Natural killer cell (primary cell): ENCODE measurements around the gene GDAP2. TPM values are rescaled to one million over a fixed set of nuclear protein-coding genes. Genes with fewer than 3 reads are reported as not detected.

Experiments
- ATAC-seq, 3 donors: fragments of 150-1000 bp in 2 of 3; fragments of 200-7000 bp in 1 of 3; cut with Tn5 transposase; 1 replicate in 1 of 3; 2 replicates in 2 of 3; pipeline ENCODE4 v1.10.0; 2021; ENCODE audit warnings: mild to moderate bottlenecking in 2 of 3, moderate library complexity in 2 of 3
- DNase-seq, 2 donors: peaks; one replicate each; pipeline versions ENCODE4 v3.0.0 to v3.0.0-alpha.2; 2013 to 2021; ENCODE audit warnings: mixed read lengths in 1 of 2
- H3K27ac ChIP-seq: one replicate; pipeline ENCODE4 v1.5.1; 2013; ENCODE audit warnings: mild to moderate bottlenecking, low read length
- H3K27me3 ChIP-seq: one replicate; pipeline ENCODE4 v1.6.1; 2013; ENCODE audit warnings: low read length; ENCODE audit not compliant: control insufficient read depth, insufficient read depth
- H3K36me3 ChIP-seq: one replicate; pipeline ENCODE4 v1.6.1; 2013; ENCODE audit warnings: low read length; ENCODE audit not compliant: control insufficient read depth, insufficient read depth
- H3K4me1 ChIP-seq: one replicate; pipeline ENCODE4 v1.6.1; 2013; ENCODE audit warnings: low read length; ENCODE audit not compliant: control insufficient read depth, insufficient read depth
- H3K4me3 ChIP-seq: one replicate; pipeline ENCODE4 v1.5.1; 2013; ENCODE audit warnings: low read length
- H3K9me3 ChIP-seq: one replicate; pipeline ENCODE4 v1.6.1; 2013; ENCODE audit warnings: low read length; ENCODE audit not compliant: control insufficient read depth, insufficient read depth
- H3K27ac Mint-ChIP-seq, 2 donors: one replicate each; pipeline ENCODE4 v1.8.0; 2022; ENCODE audit warnings: mild to moderate bottlenecking in 2 of 2, mixed read lengths in 2 of 2, moderate library complexity in 1 of 2
- H3K27me3 Mint-ChIP-seq, 2 donors: one replicate each; pipeline ENCODE4 v1.8.0; 2022; ENCODE audit warnings: low read depth in 2 of 2, mixed read lengths in 2 of 2
- H3K36me3 Mint-ChIP-seq: one replicate; pipeline ENCODE4 v1.8.0; 2022; ENCODE audit warnings: mixed read lengths
- H3K4me1 Mint-ChIP-seq, 2 donors: one replicate each; pipeline ENCODE4 v1.8.0; 2022; ENCODE audit warnings: mixed read lengths in 2 of 2
- H3K4me3 Mint-ChIP-seq: one replicate; pipeline ENCODE4 v1.8.0; 2022; ENCODE audit warnings: mild to moderate bottlenecking, moderate library complexity, mixed read lengths
- H3K9me3 Mint-ChIP-seq, 2 donors: one replicate each; pipeline ENCODE4 v1.8.0; 2022; ENCODE audit warnings: mixed read lengths in 2 of 2
- WGBS: methylation state at CpG from one replicate; pipeline ENCODE4 v1.1.7; 2013; ENCODE audit warnings: missing lambda C conversion rate; ENCODE audit not compliant: insufficient coverage; 5-methylcytosine and 5-hydroxymethylcytosine counted together
- intact Hi-C: fragments of 100-400 bp; cut with micrococcal nuclease; formaldehyde crosslinking; loops from one replicate; pipeline ENCODE4 v1.14.2; 2022
- total RNA-seq, 4 donors: library from RNA; stranded (reverse); fragments of 120-200 nt in 1 of 4; gene quantifications; one replicate each; pipeline versions ENCODE4 v1.2.3 to v1.2.4, GENCODE V29; 2013 to 2022
- TF ChIP-seq, protein P1 (sequence below): fragments of 200-600 bp; IDR thresholded peaks from one replicate; pipeline ENCODE4 v1.8.0; 2022; ENCODE audit warnings: antibody characterized with exemption

GDAP2 gene
- total RNA-seq, 3 donors from 2014 or later (not counting 1 experiment from before 2014, with no cell fraction given) = 25.4 to 34.7 (median 27.7) TPM

DNA sequence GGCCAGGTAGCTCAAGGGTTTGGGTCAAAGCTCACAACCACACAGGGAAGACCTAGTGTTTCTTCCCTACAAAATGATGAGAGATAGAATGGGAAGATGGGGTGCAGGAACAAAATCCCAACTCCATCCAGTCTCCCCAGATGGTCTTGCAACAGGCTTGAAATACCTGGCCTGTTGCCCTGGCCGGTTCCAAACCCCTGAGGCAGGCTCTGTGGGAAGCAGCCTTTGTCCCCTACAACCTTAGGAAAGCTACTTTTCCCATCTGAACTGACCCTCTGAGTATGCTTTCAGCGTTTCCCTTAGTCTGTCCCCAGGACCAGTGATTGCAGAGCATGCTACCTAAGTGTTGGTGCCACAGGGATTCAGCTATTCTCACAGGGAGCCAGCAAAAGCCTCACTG, 104.0 kb downstream of the GDAP2 start:
- Mint-ChIP-seq H3K36me3 (no peaks in the 10 kb centered on the region), H3K9me3 (no peaks in the 10 kb centered on the region), H3K27me3 (peaks cover 8 to 16% of the 10 kb centered on the region in 2 donors), H3K4me3 (no peak overlapping the region), H3K4me1 (no peaks in the 10 kb centered on the region), H3K27ac (no peak overlapping the region)
- Histone ChIP-seq H3K9me3 (no peaks in the 10 kb centered on the region), H3K27me3 (no peaks in the 10 kb centered on the region), H3K27ac (no peak overlapping the region), H3K4me3 (no peak overlapping the region), H3K4me1 (no peaks in the 10 kb centered on the region), H3K36me3 (no peaks in the 10 kb centered on the region)
- ATAC-seq (no peak), DNase-seq (no peak)
- TF ChIP-seq, protein P1, sequence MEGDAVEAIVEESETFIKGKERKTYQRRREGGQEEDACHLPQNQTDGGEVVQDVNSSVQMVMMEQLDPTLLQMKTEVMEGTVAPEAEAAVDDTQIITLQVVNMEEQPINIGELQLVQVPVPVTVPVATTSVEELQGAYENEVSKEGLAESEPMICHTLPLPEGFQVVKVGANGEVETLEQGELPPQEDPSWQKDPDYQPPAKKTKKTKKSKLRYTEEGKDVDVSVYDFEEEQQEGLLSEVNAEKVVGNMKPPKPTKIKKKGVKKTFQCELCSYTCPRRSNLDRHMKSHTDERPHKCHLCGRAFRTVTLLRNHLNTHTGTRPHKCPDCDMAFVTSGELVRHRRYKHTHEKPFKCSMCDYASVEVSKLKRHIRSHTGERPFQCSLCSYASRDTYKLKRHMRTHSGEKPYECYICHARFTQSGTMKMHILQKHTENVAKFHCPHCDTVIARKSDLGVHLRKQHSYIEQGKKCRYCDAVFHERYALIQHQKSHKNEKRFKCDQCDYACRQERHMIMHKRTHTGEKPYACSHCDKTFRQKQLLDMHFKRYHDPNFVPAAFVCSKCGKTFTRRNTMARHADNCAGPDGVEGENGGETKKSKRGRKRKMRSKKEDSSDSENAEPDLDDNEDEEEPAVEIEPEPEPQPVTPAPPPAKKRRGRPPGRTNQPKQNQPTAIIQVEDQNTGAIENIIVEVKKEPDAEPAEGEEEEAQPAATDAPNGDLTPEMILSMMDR = no peak
- intact Hi-C loops = no loop called here
- 81% methylated on average over 2 of the region's 2 CpGs for WGBS

DNA sequence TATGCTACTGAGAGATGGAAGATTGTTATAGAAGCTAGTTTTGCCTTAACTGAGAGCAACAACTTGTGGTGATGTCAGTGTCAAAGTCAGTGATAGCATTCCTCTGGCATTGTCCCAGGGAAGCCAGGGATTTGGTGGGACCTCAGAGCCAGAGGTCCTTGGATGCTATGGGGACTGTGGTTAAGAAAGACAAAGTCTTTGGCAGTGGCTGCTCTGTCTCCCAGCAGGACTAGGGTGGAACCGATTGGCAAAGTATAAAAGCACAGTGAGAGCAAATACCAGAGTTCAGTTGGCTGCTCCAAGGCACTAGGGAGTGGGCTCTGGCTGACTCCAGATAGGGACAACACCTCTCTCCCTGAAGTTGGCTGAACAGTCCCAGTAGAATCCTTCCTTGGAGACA, 104.8 kb downstream of the GDAP2 start:
- TF ChIP-seq, protein P1 = no peak
- Histone ChIP-seq H3K36me3 (no peaks in the 10 kb centered on the region), H3K9me3 (no peaks in the 10 kb centered on the region), H3K27ac (no peak overlapping the region), H3K27me3 (no peaks in the 10 kb centered on the region), H3K4me3 (no peak overlapping the region), H3K4me1 (no peaks in the 10 kb centered on the region)
- no peak overlapping the region for H3K4me3 Mint-ChIP-seq
- WGBS = 75% methylated on average over 1 of the region's 1 CpG
- intact Hi-C loops = no loop called here
- ATAC-seq (no peak), DNase-seq (no peak)
- H3K36me3 Mint-ChIP-seq = no peaks in the 10 kb centered on the region
- H3K9me3 Mint-ChIP-seq = no peaks in the 10 kb centered on the region
- no peaks in the 10 kb centered on the region for H3K4me1 Mint-ChIP-seq
- no peak overlapping the region for H3K27ac Mint-ChIP-seq
- H3K27me3 Mint-ChIP-seq = peaks cover 8 to 16% of the 10 kb centered on the region in 2 donors

DNA sequence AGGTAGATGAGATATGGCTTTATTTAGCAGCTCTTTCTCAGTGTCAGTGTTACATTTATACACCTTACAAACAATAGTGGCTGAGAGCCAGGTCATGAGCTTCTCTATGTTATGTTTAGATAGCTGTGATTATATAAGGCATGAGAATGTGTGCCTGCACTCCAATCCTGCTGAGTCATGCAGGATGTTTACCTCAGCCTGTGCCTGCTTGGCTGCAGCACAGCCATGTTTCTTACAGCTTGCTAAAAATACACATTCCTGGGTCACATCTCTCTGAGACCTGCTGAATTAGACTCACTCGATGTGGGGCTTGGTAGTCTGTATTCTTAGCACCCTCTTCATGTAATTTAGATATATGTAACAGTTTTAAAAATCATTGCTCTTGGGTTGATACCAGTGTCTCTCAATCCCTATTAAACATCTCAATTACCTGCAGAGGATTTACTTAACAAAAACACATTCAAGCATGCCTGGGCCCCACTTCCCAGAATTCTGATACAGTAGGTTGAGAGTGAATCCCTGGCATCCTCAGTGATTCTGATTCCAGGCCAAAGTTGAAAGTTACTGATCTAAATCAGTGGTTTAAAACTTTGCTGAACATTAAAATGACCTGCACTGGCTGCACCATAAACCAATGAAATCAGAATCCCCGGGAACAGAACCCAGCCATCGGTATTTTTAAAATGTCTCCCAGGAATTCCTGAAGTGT, 107.5 kb downstream of the GDAP2 start:
- Mint-ChIP-seq H3K4me3 (no peak overlapping the region), H3K27ac (no peak overlapping the region), H3K9me3 (no peaks in the 10 kb centered on the region), H3K36me3 (no peaks in the 10 kb centered on the region), H3K4me1 (no peaks in the 10 kb centered on the region), H3K27me3 (peaks cover 6 to 8% of the 10 kb centered on the region in 2 donors)
- WGBS = 96% methylated on average over 2 of the region's 3 CpGs
- TF ChIP-seq, protein P1 = no peak
- ATAC-seq (no peak), DNase-seq (no peak)
- Histone ChIP-seq H3K4me1 (no peaks in the 10 kb centered on the region), H3K27me3 (no peaks in the 10 kb centered on the region), H3K27ac (no peak overlapping the region), H3K36me3 (no peaks in the 10 kb centered on the region), H3K4me3 (no peak overlapping the region), H3K9me3 (no peaks in the 10 kb centered on the region)
- intact Hi-C loops = no loop called here

DNA sequence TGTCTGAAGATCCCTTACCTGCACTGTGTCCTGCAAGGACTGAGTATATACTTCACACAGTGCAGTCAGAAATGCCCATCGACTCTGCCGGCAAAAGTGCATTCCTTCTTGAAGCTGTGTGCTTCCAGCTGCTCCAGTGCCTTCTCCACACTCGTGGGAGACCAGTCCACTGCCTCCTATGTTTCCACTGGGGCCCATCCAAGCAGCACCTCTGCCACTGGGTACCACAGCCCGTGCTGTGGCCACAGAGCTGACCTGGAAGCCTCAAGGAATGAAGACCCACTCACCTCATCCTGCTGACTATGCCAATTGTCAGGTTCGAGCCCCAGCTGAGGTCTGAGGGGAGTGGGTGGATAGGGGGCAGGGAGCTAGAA, 108.1 kb downstream of the GDAP2 start:
- intact Hi-C loops = no loop called here
- no peak overlapping the region for H3K27ac ChIP-seq
- TF ChIP-seq, protein P1 = no peak
- no peak overlapping the region for H3K4me3 Mint-ChIP-seq
- H3K4me1 Mint-ChIP-seq = no peaks in the 10 kb centered on the region
- H3K9me3 Mint-ChIP-seq = no peaks in the 10 kb centered on the region
- no peaks in the 10 kb centered on the region for H3K27me3 ChIP-seq
- ATAC-seq = no peak
- no peaks in the 10 kb centered on the region for H3K36me3 Mint-ChIP-seq
- no peak for DNase-seq
- no peak overlapping the region for H3K4me3 ChIP-seq
- no peak overlapping the region for H3K27ac Mint-ChIP-seq
- 85% methylated on average over 4 of the region's 5 CpGs for WGBS
- H3K27me3 Mint-ChIP-seq = peaks cover 6 to 7% of the 10 kb centered on the region in 2 donors
- no peaks in the 10 kb centered on the region for H3K36me3 ChIP-seq
- no peaks in the 10 kb centered on the region for H3K4me1 ChIP-seq
- no peaks in the 10 kb centered on the region for H3K9me3 ChIP-seq
